Stomach smooth muscle (tissue), 2 donors: ENCODE data around the gene PEF1.

ENCODE experiments used
- H3K27ac ChIP-seq: one replicate; pipeline ENCODE4 v1.7.0; 2013; ENCODE audit warnings: mild to moderate bottlenecking, low read length, inconsistent platforms
- H3K27me3 ChIP-seq, 2 donors: one replicate each; pipeline ENCODE4 v1.7.0; 2013; ENCODE audit warnings: low read length in 2 of 2; ENCODE audit not compliant: insufficient read depth in 2 of 2, control insufficient read depth in 1 of 2
- H3K36me3 ChIP-seq, 2 donors: one replicate each; pipeline ENCODE4 v1.7.0; 2013; ENCODE audit warnings: low read length in 2 of 2; ENCODE audit not compliant: control insufficient read depth in 2 of 2, insufficient read depth in 2 of 2
- H3K4me1 ChIP-seq: one replicate; pipeline ENCODE4 v1.7.0; 2013; ENCODE audit warnings: low read length; ENCODE audit not compliant: control insufficient read depth, insufficient read depth
- H3K4me3 ChIP-seq, 2 donors: one replicate each; pipeline ENCODE4 v1.7.0; 2013; ENCODE audit warnings: low read length in 2 of 2
- H3K9ac ChIP-seq, 2 donors: one replicate each; pipeline ENCODE4 v1.7.0; 2013; ENCODE audit warnings: low read length in 2 of 2, mild to moderate bottlenecking in 1 of 2
- H3K9me3 ChIP-seq, 2 donors: one replicate each; pipeline ENCODE4 v1.7.0; 2013; ENCODE audit warnings: low read length in 2 of 2; ENCODE audit not compliant: control insufficient read depth in 2 of 2
- donor health status: healthy.
- donor health status: Pancreatic carcinoma.

The PEF1 gene

GRCh38 chr1:31647106-31647505, 2.4 kb upstream of the PEF1 start:
- no peak overlapping the region for H3K9ac ChIP-seq
- no peaks in the 10 kb centered on the region for H3K9me3 ChIP-seq
- H3K4me3 ChIP-seq, result no peak overlapping the region
- no peak overlapping the region for H3K27ac ChIP-seq
- H3K4me1 ChIP-seq, result peaks cover 38% of the 10 kb centered on the region
- no peaks in the 10 kb centered on the region for H3K27me3 ChIP-seq
- H3K36me3 ChIP-seq, result peaks cover 0 to 4% of the 10 kb centered on the region in 2 donors

GRCh38 chr1:31646259-31646960, 1.7 kb upstream of the PEF1 start:
- Histone ChIP-seq H3K9ac (no peak overlapping the region), H3K27ac (no peak overlapping the region), H3K4me3 (no peak overlapping the region), H3K4me1 (peaks cover 34% of the 10 kb centered on the region), H3K36me3 (no peaks in the 10 kb centered on the region), H3K27me3 (no peaks in the 10 kb centered on the region), H3K9me3 (no peaks in the 10 kb centered on the region)

GRCh38 chr1:31645274-31645568, 545 bp upstream of the PEF1 start:
- H3K4me1 ChIP-seq, result peaks cover 32% of the 10 kb centered on the region
- no peaks in the 10 kb centered on the region for H3K27me3 ChIP-seq
- peak overlapping the region; percentile 99 for H3K9ac ChIP-seq
- H3K9me3 ChIP-seq, result no peaks in the 10 kb centered on the region
- peak overlapping the region; percentile 95 to 98 for H3K4me3 ChIP-seq
- peaks cover 0 to under 1% of the 10 kb centered on the region in 2 donors for H3K36me3 ChIP-seq
- peak overlapping the region; percentile 98 for H3K27ac ChIP-seq

- H3K4me1 ChIP-seq, result peaks cover 35% of the 10 kb centered on the region
- H3K4me3 ChIP-seq, result peak overlapping the region; percentile 95 to 98
- peak overlapping the region; percentile 99 for H3K9ac ChIP-seq
- peak overlapping the region; percentile 98 for H3K27ac ChIP-seq
- H3K36me3 ChIP-seq, result peaks cover 0 to 2% of the 10 kb centered on the region in 2 donors
- no peaks in the 10 kb centered on the region for H3K27me3 ChIP-seq
- H3K9me3 ChIP-seq, result no peaks in the 10 kb centered on the region
These were observed 608 bp downstream of the PEF1 start for GRCh38 chr1:31643976-31644559.

- H3K4me3 ChIP-seq, result no peak overlapping the region
- H3K4me1 ChIP-seq, result peaks cover 39% of the 10 kb centered on the region
- H3K9me3 ChIP-seq, result no peaks in the 10 kb centered on the region
- H3K9ac ChIP-seq, result no peak overlapping the region
- peaks cover 0 to 2% of the 10 kb centered on the region in 2 donors for H3K36me3 ChIP-seq
- no peaks in the 10 kb centered on the region for H3K27me3 ChIP-seq
- H3K27ac ChIP-seq, result no peak overlapping the region
These were observed 1.8 kb downstream of the PEF1 start for GRCh38 chr1:31642897-31643296.

- H3K9ac ChIP-seq, result no peak overlapping the region
- H3K27ac ChIP-seq, result no peak overlapping the region
- H3K4me3 ChIP-seq, result peak overlapping the region in 1 of 2 donors; percentile 15
- peaks cover 0 to 2% of the 10 kb centered on the region in 2 donors for H3K36me3 ChIP-seq
- H3K9me3 ChIP-seq, result no peaks in the 10 kb centered on the region
- no peaks in the 10 kb centered on the region for H3K27me3 ChIP-seq
- H3K4me1 ChIP-seq, result peaks cover 39% of the 10 kb centered on the region
These were observed 2.3 kb downstream of the PEF1 start for GRCh38 chr1:31642366-31642765.

GRCh38 chr1:31640964-31641363, 3.7 kb downstream of the PEF1 start:
- H3K4me1 ChIP-seq, result peaks cover 44% of the 10 kb centered on the region
- no peaks in the 10 kb centered on the region for H3K27me3 ChIP-seq
- peaks cover 0 to 2% of the 10 kb centered on the region in 2 donors for H3K36me3 ChIP-seq
- H3K4me3 ChIP-seq, result no peak overlapping the region
- H3K9ac ChIP-seq, result peak overlapping the region in 1 of 2 donors; percentile 13
- no peaks in the 10 kb centered on the region for H3K9me3 ChIP-seq
- H3K27ac ChIP-seq, result no peak overlapping the region

- peaks cover 37% of the 10 kb centered on the region for H3K4me1 ChIP-seq
These were observed 4.5 kb downstream of the PEF1 start for GRCh38 chr1:31640179-31640578.

GRCh38 chr1:31639543-31639942, 5.1 kb downstream of the PEF1 start:
- H3K4me1 ChIP-seq, result peaks cover 36% of the 10 kb centered on the region
- no peaks in the 10 kb centered on the region for H3K27me3 ChIP-seq
- H3K9me3 ChIP-seq, result no peaks in the 10 kb centered on the region
- no peak overlapping the region for H3K4me3 ChIP-seq
- no peak overlapping the region for H3K27ac ChIP-seq
- peaks cover 0 to 6% of the 10 kb centered on the region in 2 donors for H3K36me3 ChIP-seq
- H3K9ac ChIP-seq, result no peak overlapping the region

More at GRCh38 chr1:31640179-31640578, 4.5 kb downstream of the PEF1 start:
- no peak overlapping the region for H3K4me3 ChIP-seq
- H3K9ac ChIP-seq, result no peak overlapping the region
- no peak overlapping the region for H3K27ac ChIP-seq
- H3K27me3 ChIP-seq, result no peaks in the 10 kb centered on the region
- no peaks in the 10 kb centered on the region for H3K9me3 ChIP-seq
- H3K36me3 ChIP-seq, result peaks cover 0 to 2% of the 10 kb centered on the region in 2 donors

- Histone ChIP-seq H3K9ac (no peak overlapping the region), H3K27ac (no peak overlapping the region), H3K4me3 (no peak overlapping the region), H3K4me1 (peaks cover 25% of the 10 kb centered on the region), H3K36me3 (peaks cover 7 to 8% of the 10 kb centered on the region in 2 donors), H3K27me3 (no peaks in the 10 kb centered on the region), H3K9me3 (no peaks in the 10 kb centered on the region)
These were observed 6.6 kb downstream of the PEF1 start for GRCh38 chr1:31637915-31638673.
